Activated T-cell treated with anti-CD3 and anti-CD28 coated beads, Interleukin-2, amount 50 U/mL, for 72 hours (primary cell): Measurements from ENCODE around the gene ATP13A1. TPM values are rescaled to one million over a fixed set of nuclear protein-coding genes. Genes with fewer than 3 reads are reported as not detected.

ENCODE experiments used
- ATAC-seq, 2 donors: fragments of 150-1000 bp; cut with Tn5 transposase; replicated peaks in 1 of 2; 2 replicates each; pipeline ENCODE4 v1.10.0; 2021; ENCODE audit warnings: moderate library complexity in 2 of 2, mild to moderate bottlenecking in 1 of 2
- DNase-seq, 2 donors: peaks; one replicate each; pipeline ENCODE4 v3.0.0; 2021 to 2022; ENCODE audit warnings: mixed read lengths in 1 of 2
- H3K27ac Mint-ChIP-seq: one replicate; pipeline ENCODE4 v1.8.0; 2022; ENCODE audit warnings: mild to moderate bottlenecking, moderate library complexity, mixed read lengths
- H3K27me3 Mint-ChIP-seq: one replicate; pipeline ENCODE4 v1.8.0; 2022; ENCODE audit warnings: low read depth, mixed read lengths
- H3K36me3 Mint-ChIP-seq, 2 donors: one replicate each; pipeline ENCODE4 v1.8.0; 2022; ENCODE audit warnings: mixed read lengths in 2 of 2, mild to moderate bottlenecking in 1 of 2; ENCODE audit not compliant: insufficient read depth in 2 of 2
- H3K4me1 Mint-ChIP-seq: one replicate; pipeline ENCODE4 v1.8.0; 2022; ENCODE audit warnings: low read depth, mixed read lengths
- H3K4me3 Mint-ChIP-seq, 2 donors: one replicate each; pipeline ENCODE4 v1.8.0; 2022; ENCODE audit warnings: mild to moderate bottlenecking in 2 of 2, mixed read lengths in 2 of 2, moderate library complexity in 2 of 2
- H3K9me3 Mint-ChIP-seq, 2 donors: one replicate each; pipeline ENCODE4 v1.8.0; 2022; ENCODE audit warnings: mixed read lengths in 2 of 2
- total RNA-seq, 2 donors: library from RNA; stranded (reverse); gene quantifications; one replicate each; pipeline ENCODE4 v1.2.3, GENCODE V29; 2022

ATP13A1 gene
- total RNA-seq, 2 donors from 2014 or later: 48.8 to 65.4 TPM

GRCh38 chr19:19597809-19598306, 65.6 kb downstream of the ATP13A1 start:
- H3K27me3 Mint-ChIP-seq: no peaks in the 10 kb centered on the region
- peaks cover 3 to 5% of the 10 kb centered on the region in 2 donors for H3K9me3 Mint-ChIP-seq
- peak overlapping the region; percentile 97 for H3K27ac Mint-ChIP-seq
- ATAC-seq (peak; percentile 73 to 76), DNase-seq (peak; percentile 73 to 76)
- peaks cover 9 to 16% of the 10 kb centered on the region in 2 donors for H3K36me3 Mint-ChIP-seq
- peak overlapping the region; percentile 73 to 86 for H3K4me3 Mint-ChIP-seq
- peaks cover 80% of the 10 kb centered on the region for H3K4me1 Mint-ChIP-seq

Other genes starting within 250 kb of the ATP13A1 start
- 1 to 10 TPM; 5.0 to 5.6 TPM for gene TSSK6, start 148.1 kb downstream of the ATP13A1 start, total RNA-seq
- gene NDUFA13, start 147.5 kb downstream of the ATP13A1 start, total RNA-seq: 100 to 1,000 TPM; 229 to 263 TPM
- gene YJEFN3, start 134.8 kb downstream of the ATP13A1 start, total RNA-seq: 10 to 100 TPM; 18.2 to 21.3 TPM
- under 1 TPM; 0.44 to 0.86 TPM for gene CILP2, start 125.4 kb downstream of the ATP13A1 start, total RNA-seq
- 10 to 100 TPM; 28.3 to 56.8 TPM for gene PBX4, start 45.0 kb downstream of the ATP13A1 start, total RNA-seq
- gene LPAR2, start 35.5 kb downstream of the ATP13A1 start, total RNA-seq: 10 to 100 TPM; 72.8 to 82.2 TPM
- gene GMIP, start 20.0 kb downstream of the ATP13A1 start, total RNA-seq: 10 to 100 TPM; 96.4 to 99.8 TPM
- 10 to 100 TPM; 67.1 to 77.2 TPM for gene ZNF101, start 5.2 kb upstream of the ATP13A1 start, total RNA-seq
- 10 to 100 TPM in 1 of 2 donors, 1 to 10 TPM in 1; 9.1 to 12.1 TPM for gene ZNF14, start 69.4 kb upstream of the ATP13A1 start, total RNA-seq
- 10 to 100 TPM; 66.0 to 68.9 TPM for gene ZNF506, start 158.1 kb upstream of the ATP13A1 start, total RNA-seq
- 10 to 100 TPM; 23.8 to 30.8 TPM for gene ZNF253, start 202.2 kb upstream of the ATP13A1 start, total RNA-seq
- 10 to 100 TPM; 18.8 to 23.5 TPM for gene ZNF93, start 237.3 kb upstream of the ATP13A1 start, total RNA-seq